Hepatocyte (in vitro differentiated cells): ENCODE measurements around the gene CRYZ. TPM values are rescaled to one million over a fixed set of nuclear protein-coding genes. Genes with fewer than 3 reads are reported as not detected.
A peak's percentile ranks its signal among the peaks of the same experiment; 100 is the strongest.

Source experiments
- DNase-seq: peaks from one replicate; pipeline ENCODE4 v3.0.0-alpha.2; 2016; ENCODE audit warnings: low spot score
- H2AFZ ChIP-seq: fragments of 200-600 bp; sonication (generic); 2 replicates; pipeline ENCODE4 v1.6.0; 2016; ENCODE audit warnings: antibody characterized with exemption, mild to moderate bottlenecking
- H3K27ac ChIP-seq: fragments of 200-600 bp; sonication (generic); 2 replicates; pipeline ENCODE4 v1.5.1; 2016; ENCODE audit warnings: mild to moderate bottlenecking
- H3K27me3 ChIP-seq: fragments of 200-600 bp; sonication (generic); 2 replicates; pipeline ENCODE4 v1.6.1; 2016
- H3K36me3 ChIP-seq: fragments of 200-600 bp; sonication (generic); replicated peaks from 2 replicates; pipeline ENCODE4 v1.5.1; 2016; ENCODE audit warnings: low read depth; ENCODE audit not compliant: insufficient read depth
- H3K4me1 ChIP-seq: fragments of 200-600 bp; sonication (generic); 2 replicates; pipeline ENCODE4 v1.5.1; 2016; ENCODE audit warnings: mild to moderate bottlenecking, moderate library complexity; ENCODE audit not compliant: insufficient read depth
- H3K4me2 ChIP-seq: fragments of 200-600 bp; sonication (generic); 2 replicates; pipeline ENCODE4 v1.6.0; 2016
- H3K4me3 ChIP-seq: fragments of 200-600 bp; sonication (generic); 2 replicates; pipeline ENCODE4 v1.5.1; 2016; ENCODE audit warnings: mild to moderate bottlenecking
- H3K79me2 ChIP-seq: fragments of 200-600 bp; sonication (generic); 2 replicates; pipeline ENCODE4 v1.6.0; 2017; ENCODE audit warnings: mild to moderate bottlenecking
- H3K9me2 ChIP-seq: fragments of 200-600 bp; sonication (generic); replicated peaks from 2 replicates; pipeline ENCODE4 v1.6.0; 2017; ENCODE audit warnings: mild to moderate bottlenecking; ENCODE audit not compliant: insufficient read depth
- H3K9me3 ChIP-seq: fragments of 200-600 bp; sonication (generic); 2 replicates; pipeline ENCODE4 v1.5.1; 2016; ENCODE audit warnings: low read depth, mild to moderate bottlenecking
- H4K20me1 ChIP-seq: fragments of 200-600 bp; sonication (generic); 2 replicates; pipeline ENCODE4 v1.6.0; 2016; ENCODE audit warnings: mild to moderate bottlenecking; ENCODE audit not compliant: insufficient read depth, poor library complexity, severe bottlenecking
- EZH2 ChIP-seq: fragments of 200-600 bp; sonication (generic); IDR thresholded peaks from 2 replicates; pipeline ENCODE4 v1.6.1; 2016; ENCODE audit warnings: antibody characterized with exemption, mild to moderate bottlenecking, borderline replicate concordance
- EZH2phosphoT487 ChIP-seq: fragments of 200-600 bp; sonication (generic); IDR thresholded peaks from one replicate; pipeline ENCODE4 v1.6.1; 2018; ENCODE audit warnings: antibody characterized with exemption, mild to moderate bottlenecking, low read depth, moderate library complexity; ENCODE audit not compliant: unreplicated experiment, severe bottlenecking
- WGBS: methylation state at CpG from one replicate; pipeline ENCODE4 v1.1.6; 2016; ENCODE audit warnings: low lambda C conversion rate; ENCODE audit errors: missing lambda C conversion rate; 5-methylcytosine and 5-hydroxymethylcytosine counted together
- polyA plus RNA-seq: library from polyadenylated mRNA; unstranded; fragments of >200 nt; fragmentation: Nextera tagmentation; extraction: Ambion mirVana; gene quantifications from 2 replicates; pipeline ENCODE4 v1.2.1, GENCODE V29; 2016
- total RNA-seq: library from RNA; depleted of rRNA; stranded (reverse); fragments of >200 nt; gene quantifications from 2 replicates; pipeline ENCODE4 v1.2.3, GENCODE V29; 2014
- TF ChIP-seq, protein P1 (sequence below): fragments of 200-600 bp; sonication (generic); IDR thresholded peaks from 2 replicates; pipeline ENCODE4 v1.5.1; 2016; ENCODE audit warnings: antibody characterized with exemption, mild to moderate bottlenecking; ENCODE audit not compliant: poor library complexity

CRYZ gene
- total and polyA plus RNA-seq, 2 experiments from 2014 or later: 1.8 to 3.5 TPM

DNA sequence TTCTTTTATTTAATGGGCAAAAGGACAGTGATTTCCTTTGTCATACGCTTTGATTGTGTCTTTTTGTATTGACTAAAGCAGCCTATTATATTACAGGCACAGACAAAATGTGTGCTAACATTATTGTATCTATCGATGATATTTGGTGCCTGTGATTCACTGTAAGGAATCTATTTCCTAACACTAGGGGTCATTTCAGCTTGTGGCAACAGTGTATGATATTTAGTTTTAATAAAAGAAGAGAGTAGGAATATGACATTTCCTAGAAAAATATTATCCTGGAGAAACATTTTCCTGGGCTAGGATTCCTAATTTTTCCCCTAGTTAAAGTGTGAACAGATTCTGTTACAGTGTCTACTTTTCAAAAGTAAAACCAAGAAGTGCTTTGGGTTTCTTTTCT lies 42.9 kb upstream of the CRYZ start:
- H3K4me2 ChIP-seq: no peak overlapping the region
- H3K4me1 ChIP-seq: no peaks in the 10 kb centered on the region
- H3K4me3 ChIP-seq: no peak overlapping the region
- WGBS: 82% methylated on average over 2 of the region's 2 CpGs
- H3K27me3 ChIP-seq: peaks cover 6% of the 10 kb centered on the region
- H2AFZ ChIP-seq: no peak overlapping the region
- TF ChIP-seq EZH2phosphoT487: no peak
- TF ChIP-seq, protein P1, sequence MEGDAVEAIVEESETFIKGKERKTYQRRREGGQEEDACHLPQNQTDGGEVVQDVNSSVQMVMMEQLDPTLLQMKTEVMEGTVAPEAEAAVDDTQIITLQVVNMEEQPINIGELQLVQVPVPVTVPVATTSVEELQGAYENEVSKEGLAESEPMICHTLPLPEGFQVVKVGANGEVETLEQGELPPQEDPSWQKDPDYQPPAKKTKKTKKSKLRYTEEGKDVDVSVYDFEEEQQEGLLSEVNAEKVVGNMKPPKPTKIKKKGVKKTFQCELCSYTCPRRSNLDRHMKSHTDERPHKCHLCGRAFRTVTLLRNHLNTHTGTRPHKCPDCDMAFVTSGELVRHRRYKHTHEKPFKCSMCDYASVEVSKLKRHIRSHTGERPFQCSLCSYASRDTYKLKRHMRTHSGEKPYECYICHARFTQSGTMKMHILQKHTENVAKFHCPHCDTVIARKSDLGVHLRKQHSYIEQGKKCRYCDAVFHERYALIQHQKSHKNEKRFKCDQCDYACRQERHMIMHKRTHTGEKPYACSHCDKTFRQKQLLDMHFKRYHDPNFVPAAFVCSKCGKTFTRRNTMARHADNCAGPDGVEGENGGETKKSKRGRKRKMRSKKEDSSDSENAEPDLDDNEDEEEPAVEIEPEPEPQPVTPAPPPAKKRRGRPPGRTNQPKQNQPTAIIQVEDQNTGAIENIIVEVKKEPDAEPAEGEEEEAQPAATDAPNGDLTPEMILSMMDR: peak; percentile 21
- no peaks in the 10 kb centered on the region for H3K36me3 ChIP-seq
- H3K9me2 ChIP-seq: no peaks in the 10 kb centered on the region
- no peaks in the 10 kb centered on the region for H3K9me3 ChIP-seq
- no peaks in the 10 kb centered on the region for H4K20me1 ChIP-seq
- H3K79me2 ChIP-seq: no peaks in the 10 kb centered on the region
- DNase-seq: no peak
- no peak overlapping the region for H3K27ac ChIP-seq

DNA sequence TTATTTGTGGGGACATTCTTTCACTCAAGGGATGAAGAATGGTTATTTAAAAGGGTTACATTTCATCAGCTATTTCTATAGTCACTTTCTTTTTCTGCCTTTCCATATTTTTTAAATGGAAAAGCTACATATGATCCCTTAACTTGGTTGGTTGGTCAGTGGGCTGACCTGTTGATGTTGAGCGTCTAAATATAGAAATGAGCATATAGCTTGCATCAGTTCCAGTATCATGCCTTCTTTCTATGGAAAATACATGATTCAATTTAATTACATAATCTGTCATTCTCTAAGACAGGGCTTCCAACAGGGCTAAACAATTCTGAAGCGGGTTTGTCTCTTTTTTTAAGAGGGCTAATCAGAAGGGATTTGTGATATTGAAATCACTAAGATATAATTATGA lies 40.7 kb upstream of the CRYZ start:
- H3K4me3 ChIP-seq: no peak overlapping the region
- 92% methylated on average over 2 of the region's 2 CpGs for WGBS
- no peak overlapping the region for H3K4me2 ChIP-seq
- no peak overlapping the region for H2AFZ ChIP-seq
- H3K27me3 ChIP-seq: peaks cover 6% of the 10 kb centered on the region
- H3K79me2 ChIP-seq: no peaks in the 10 kb centered on the region
- no peaks in the 10 kb centered on the region for H3K4me1 ChIP-seq
- no peaks in the 10 kb centered on the region for H3K9me3 ChIP-seq
- DNase-seq: no peak
- H4K20me1 ChIP-seq: no peaks in the 10 kb centered on the region
- H3K36me3 ChIP-seq: no peaks in the 10 kb centered on the region
- TF ChIP-seq, protein P1: no peak
- TF ChIP-seq EZH2phosphoT487 (no peak), EZH2 (no peak)
- H3K27ac ChIP-seq: no peak overlapping the region
- H3K9me2 ChIP-seq: no peaks in the 10 kb centered on the region

DNA sequence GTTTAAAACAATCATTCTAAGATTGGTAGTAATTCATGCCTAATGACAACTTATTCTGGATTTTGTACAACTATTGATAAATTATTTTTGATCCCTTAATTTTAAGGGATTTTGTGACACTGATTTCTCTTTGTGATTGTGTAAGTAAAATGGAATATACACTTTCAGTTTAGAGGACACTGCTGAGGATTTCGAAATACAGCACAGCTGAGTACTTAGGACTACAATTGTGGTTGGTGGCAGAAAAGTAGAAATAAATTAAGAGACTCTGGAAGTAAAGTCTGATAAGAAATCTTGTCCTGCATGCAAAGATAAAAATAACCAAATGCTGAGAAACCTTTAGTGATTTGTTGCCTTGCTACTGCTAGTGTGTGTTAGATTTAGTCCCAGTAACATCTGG lies 40.1 kb upstream of the CRYZ start:
- Histone ChIP-seq H3K36me3 (no peaks in the 10 kb centered on the region), H4K20me1 (no peaks in the 10 kb centered on the region), H3K4me3 (no peak overlapping the region), H2AFZ (no peak overlapping the region), H3K4me1 (no peaks in the 10 kb centered on the region), H3K27ac (no peak overlapping the region), H3K27me3 (peaks cover 6% of the 10 kb centered on the region), H3K79me2 (no peaks in the 10 kb centered on the region), H3K9me3 (no peaks in the 10 kb centered on the region), H3K9me2 (no peaks in the 10 kb centered on the region), H3K4me2 (no peak overlapping the region)
- no peak for DNase-seq
- WGBS: 91% methylated on average over 1 of the region's 1 CpG
- TF ChIP-seq EZH2 (no peak), EZH2phosphoT487 (no peak)
- TF ChIP-seq, protein P1: no peak

DNA sequence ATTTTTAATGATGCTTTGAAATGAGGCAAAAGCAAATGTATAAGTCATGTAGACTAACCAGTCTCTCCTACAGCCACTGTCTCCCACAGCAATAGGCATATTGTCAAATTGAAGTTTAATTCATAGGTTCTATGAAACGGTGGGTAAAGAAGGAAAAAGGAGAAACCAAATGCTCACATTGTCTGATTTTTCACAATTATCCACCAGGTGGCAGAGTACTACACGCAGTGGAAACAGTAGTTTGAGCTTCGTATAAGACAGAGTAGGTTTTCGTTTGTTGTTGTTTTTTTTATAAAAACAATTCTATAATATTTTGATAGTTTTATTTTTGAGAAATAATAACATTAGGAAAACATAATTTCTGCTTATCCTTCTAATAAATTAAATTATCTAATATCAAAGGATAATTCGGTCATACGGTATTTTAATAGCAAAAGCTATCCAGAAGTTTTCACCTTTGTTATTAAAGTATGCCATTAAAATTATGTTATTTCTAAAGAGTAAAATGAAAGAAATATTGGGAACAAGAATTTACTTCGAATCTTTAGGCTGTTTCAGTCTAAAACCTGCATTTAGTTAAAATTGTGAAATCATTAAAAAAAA lies 39.2 kb upstream of the CRYZ start:
- no peaks in the 10 kb centered on the region for H3K9me3 ChIP-seq
- H3K27ac ChIP-seq: no peak overlapping the region
- H3K27me3 ChIP-seq: peaks cover 6% of the 10 kb centered on the region
- H2AFZ ChIP-seq: no peak overlapping the region
- no peak overlapping the region for H3K4me3 ChIP-seq
- H3K36me3 ChIP-seq: no peaks in the 10 kb centered on the region
- peak overlapping the region; percentile 32 for H3K4me2 ChIP-seq
- no peaks in the 10 kb centered on the region for H3K4me1 ChIP-seq
- H3K9me2 ChIP-seq: no peaks in the 10 kb centered on the region
- 36% methylated on average over 7 of the region's 7 CpGs for WGBS
- TF ChIP-seq, protein P1: peak; percentile 93
- no peak for TF ChIP-seq EZH2
- no peaks in the 10 kb centered on the region for H3K79me2 ChIP-seq
- H4K20me1 ChIP-seq: no peaks in the 10 kb centered on the region
- peak; percentile 71 for DNase-seq
